ENCODE measurements around the gene LBH.

DNA sequence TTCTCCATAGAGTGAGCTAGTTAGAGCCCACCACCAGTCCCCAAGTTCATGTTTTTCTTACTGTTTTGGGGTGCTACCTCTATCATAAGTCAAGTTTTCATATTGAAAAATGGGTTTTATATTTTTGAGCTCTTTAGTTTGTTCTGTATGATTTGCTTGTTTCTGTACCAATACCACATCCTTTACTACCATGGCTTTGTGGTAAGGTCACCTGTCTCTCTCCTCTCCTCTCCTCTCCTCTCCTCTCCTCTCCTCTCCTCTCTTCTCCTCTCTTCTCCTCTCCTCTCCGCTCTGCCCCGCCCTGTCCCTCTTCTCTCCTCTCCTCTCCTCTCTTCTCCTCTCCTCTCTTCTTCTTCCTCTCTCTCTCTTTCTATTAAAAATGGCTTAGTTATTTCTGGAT is 22.1 kb upstream of the LBH start:
- TF ChIP-seq, protein P1, sequence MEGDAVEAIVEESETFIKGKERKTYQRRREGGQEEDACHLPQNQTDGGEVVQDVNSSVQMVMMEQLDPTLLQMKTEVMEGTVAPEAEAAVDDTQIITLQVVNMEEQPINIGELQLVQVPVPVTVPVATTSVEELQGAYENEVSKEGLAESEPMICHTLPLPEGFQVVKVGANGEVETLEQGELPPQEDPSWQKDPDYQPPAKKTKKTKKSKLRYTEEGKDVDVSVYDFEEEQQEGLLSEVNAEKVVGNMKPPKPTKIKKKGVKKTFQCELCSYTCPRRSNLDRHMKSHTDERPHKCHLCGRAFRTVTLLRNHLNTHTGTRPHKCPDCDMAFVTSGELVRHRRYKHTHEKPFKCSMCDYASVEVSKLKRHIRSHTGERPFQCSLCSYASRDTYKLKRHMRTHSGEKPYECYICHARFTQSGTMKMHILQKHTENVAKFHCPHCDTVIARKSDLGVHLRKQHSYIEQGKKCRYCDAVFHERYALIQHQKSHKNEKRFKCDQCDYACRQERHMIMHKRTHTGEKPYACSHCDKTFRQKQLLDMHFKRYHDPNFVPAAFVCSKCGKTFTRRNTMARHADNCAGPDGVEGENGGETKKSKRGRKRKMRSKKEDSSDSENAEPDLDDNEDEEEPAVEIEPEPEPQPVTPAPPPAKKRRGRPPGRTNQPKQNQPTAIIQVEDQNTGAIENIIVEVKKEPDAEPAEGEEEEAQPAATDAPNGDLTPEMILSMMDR (IDR thresholded peaks at IDR 0.05; ENCODE audit: extremely low read depth in 1 of 2, insufficient read depth in 1 of 2, low read depth in 1 of 2, low read length in 2 of 2), result no peak
- TF ChIP-seq EZH2 (IDR thresholded peaks at IDR 0.05; ENCODE audit: borderline replicate concordance, low read depth, low read length, severe bottlenecking) (no peak), POLR2A (IDR thresholded peaks at IDR 0.05; ENCODE audit: low read depth, low read length) (no peak), POLR2AphosphoS5 (IDR thresholded peaks at IDR 0.05; ENCODE audit: insufficient read depth, low read depth, low read length) (no peak), MYC (IDR thresholded peaks at IDR 0.05; ENCODE audit: low read depth, low read length) (no peak), JUN (IDR thresholded peaks at IDR 0.05; ENCODE audit: borderline replicate concordance, insufficient read depth, insufficient read length, low read depth) (no peak), FOS (IDR thresholded peaks at IDR 0.05; ENCODE audit: borderline replicate concordance, insufficient read depth, low read length) (no peak)
- TF ChIP-seq, protein P2, sequence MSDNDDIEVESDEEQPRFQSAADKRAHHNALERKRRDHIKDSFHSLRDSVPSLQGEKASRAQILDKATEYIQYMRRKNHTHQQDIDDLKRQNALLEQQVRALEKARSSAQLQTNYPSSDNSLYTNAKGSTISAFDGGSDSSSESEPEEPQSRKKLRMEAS (IDR thresholded peaks at IDR 0.05; ENCODE audit: insufficient read depth, insufficient read length), result no peak

Data from endothelial cell of umbilical vein (primary cell).